K562 treated with DMSO at 1 percent for 4 hours (cell line): ENCODE measurements around the gene POLR3G. TPM values are rescaled to one million over a fixed set of nuclear protein-coding genes. Genes with fewer than 3 reads are reported as not detected.

ENCODE experiments used
- total RNA-seq: library from RNA; unstranded; fragments of 300-600 nt; gene quantifications from 2 replicates; pipeline ENCODE4 v1.2.3, GENCODE V29; 2022; ENCODE audit not compliant: insufficient read depth

Gene POLR3G, protein sequence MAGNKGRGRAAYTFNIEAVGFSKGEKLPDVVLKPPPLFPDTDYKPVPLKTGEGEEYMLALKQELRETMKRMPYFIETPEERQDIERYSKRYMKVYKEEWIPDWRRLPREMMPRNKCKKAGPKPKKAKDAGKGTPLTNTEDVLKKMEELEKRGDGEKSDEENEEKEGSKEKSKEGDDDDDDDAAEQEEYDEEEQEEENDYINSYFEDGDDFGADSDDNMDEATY
- 2.4 and 3.1 TPM in 2 replicates for total RNA-seq

DNA sequence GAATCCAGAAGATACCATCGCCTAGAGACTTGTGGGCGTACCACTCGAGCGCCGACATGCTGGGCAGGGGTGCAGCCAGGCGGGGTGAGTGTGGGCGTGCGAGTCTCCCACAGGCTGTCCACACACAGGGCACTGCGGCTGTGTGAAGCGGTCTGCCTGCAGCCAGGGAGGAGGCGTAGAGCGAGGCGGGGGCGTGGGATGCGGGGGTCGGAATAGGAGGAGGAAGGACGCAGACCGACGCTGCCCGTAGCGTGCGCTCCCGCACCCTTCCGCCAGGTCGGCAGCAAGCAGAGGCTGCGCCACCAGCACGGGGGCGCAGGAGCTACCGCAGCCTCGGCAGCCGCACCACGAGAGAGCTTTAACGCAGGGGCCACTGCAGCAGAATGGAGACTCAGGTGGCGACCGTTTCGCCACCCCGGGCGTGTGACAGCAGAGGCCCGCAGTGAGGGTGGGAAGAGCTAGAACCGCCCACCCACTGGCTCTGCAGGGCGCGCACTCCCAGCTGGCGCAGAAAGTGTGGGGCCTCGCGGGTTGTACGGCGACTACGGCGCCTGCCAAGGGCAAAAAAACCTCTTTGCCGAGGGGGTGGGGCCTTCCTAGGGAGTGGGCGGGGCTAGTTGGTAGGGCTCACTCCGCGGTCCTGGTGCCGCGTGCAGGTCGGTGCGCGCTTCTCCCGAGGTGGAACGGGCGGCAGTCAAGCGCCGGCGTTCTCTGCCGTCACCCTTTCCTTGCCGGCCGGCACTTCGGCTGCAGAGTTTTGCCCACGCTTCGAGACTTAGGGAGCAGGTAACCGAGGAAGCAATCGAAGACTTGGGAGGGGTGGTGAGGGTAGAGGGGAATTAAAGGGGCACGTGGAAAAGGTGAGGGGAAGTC is at the start of gene POLR3G, which contains the start of gene MBLAC2:
TSS of gene POLR3G (plus strand) at position 630 of the 873 bp plus-strand sequence. CDS start 10,704 bp downstream, outside the sequence.
TSS of gene MBLAC2 (minus strand) at position 537 of the 873 bp plus-strand sequence. CDS start at position 58, 479 bp downstream.

DNA sequence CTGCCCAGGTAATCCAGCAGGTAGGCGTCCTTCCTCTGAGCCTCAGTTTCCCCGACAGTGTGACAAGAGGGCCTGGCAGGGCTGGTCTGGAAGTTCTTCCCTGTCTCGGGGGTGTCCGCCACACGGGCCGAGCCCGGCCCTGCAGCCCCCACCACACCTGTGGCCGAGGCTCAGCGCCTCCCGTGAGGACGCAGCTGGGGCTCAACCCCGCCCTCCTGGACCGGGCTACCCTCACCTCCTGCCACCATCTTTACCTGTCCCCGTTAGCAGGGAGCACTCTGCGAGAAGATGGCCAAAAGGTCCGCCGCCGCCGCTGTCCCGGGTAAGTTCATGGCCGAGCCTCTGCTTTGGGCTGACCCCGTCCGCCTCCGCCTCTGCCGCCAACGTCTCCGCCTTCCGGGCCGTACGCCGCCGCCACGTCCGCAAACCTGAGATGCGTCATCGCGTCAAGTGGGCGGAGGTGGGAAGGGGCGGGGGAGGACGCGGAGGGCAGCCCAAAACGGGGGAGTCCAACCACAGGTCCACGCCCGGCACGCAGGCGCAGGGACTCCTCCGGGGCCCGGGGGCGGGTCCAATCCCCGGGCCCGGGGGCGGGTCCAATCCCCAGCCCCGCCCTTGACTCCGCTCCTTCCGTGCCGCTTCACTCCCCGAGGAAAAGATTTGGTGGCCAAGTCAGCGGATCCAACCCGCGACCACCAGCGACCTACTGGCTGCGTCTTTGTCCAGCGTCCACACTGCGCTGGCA is 54.7 kb downstream of the POLR3G start, which contains the start of gene LYSMD3:
TSS of gene LYSMD3 (minus strand) at position 391 of the 745 bp plus-strand sequence. CDS start 4,295 bp downstream, outside the sequence.

DNA sequence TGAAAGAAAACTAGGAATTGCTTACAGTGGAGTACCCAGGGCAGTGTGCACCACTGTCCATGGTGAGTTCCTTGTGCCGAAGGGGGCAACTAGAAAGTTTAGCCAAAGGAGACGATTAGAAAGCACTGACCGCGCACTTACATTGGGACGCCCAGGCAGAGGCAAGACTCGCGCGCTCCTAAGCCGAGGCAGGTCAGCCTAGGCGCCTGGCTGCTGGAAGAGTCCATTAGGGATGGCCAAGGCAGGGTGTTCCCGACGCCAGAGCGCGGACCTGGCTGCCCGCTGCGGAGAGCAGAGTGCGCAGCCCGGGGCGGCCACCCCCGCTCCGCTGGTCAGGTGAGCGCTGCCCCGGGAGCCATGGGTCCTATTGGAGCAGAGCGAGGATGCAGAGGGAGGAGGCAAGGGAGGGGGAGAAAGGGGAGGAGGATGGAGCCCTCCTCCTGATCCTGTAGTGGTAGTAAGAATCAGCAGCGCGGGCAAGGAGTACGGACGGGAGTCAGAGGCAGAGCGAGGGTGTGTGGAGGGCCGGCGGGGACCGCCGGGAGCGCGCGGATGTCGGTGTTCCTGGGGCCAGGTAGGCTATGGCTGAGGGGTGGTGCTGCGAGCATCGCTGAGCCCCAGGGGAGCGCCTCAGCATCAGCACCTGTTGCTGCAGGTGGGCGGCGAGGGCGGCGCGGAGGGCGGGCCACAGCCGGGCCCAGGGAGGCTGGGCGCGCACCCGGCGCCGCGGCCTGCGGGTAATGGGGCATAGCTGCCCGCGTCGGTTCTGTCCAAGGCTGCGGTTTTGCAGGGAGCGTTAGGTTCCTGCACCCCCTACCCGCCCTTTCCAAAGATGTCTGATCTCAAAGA is 83.9 kb downstream of the POLR3G start, which contains the start of gene ADGRV1:
TSS of gene ADGRV1 (plus strand) at position 454 of the 849 bp plus-strand sequence. CDS start at position 553, 99 bp downstream.

Other genes with a start within 250 kb of the POLR3G start
- 19.1 and 24.0 TPM in 2 replicates for gene CETN3, start 65.1 kb upstream of the POLR3G start, total RNA-seq
- 6.0 and 6.8 TPM in 2 replicates for gene MBLAC2, start 93 bp upstream of the POLR3G start, total RNA-seq
- gene LYSMD3, start 54.7 kb downstream of the POLR3G start, total RNA-seq = 16.0 and 20.0 TPM in 2 replicates
- 11.1 and 12.0 TPM in 2 replicates for gene ADGRV1, start 83.9 kb downstream of the POLR3G start, total RNA-seq